ENCODE results near the gene ROBO1. TPM values are rescaled to one million over a fixed set of nuclear protein-coding genes. Genes with fewer than 3 reads are reported as not detected.

The ROBO1 gene
- total RNA-seq, 1 experiment from 2014 or later = 35.5 TPM

DNA sequence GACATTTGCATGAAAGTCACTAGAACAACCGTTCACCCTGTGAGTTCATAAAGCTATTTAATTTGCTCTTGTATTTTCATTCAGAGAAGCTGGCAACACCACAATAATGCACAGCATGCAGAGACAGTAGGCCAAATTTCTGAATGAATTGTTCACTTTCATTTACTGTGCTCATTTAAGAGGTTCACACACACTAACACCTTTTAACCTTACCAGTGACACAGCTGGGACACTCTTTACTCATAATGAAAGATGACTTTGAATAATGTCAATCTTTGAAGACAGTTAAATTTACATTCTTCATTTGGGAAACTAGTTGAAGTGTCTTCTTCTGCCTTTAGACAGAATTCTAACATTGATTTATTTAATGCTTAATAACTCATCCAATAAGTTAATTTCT is 95.7 kb downstream of the ROBO1 start:
- no peaks in the 10 kb centered on the region for H3K9me2 ChIP-seq (replicated peaks; ENCODE audit: low read length)
- POLR2A ChIA-PET (ENCODE audit: unreplicated experiment) = no interaction called here
- ATAC-seq (no peak), DNase-seq (no peak)
- no peaks in the 10 kb centered on the region for H3K27me3 ChIP-seq (ENCODE audit: low read length)
- no peak overlapping the region for H3K4me2 ChIP-seq (ENCODE audit: low read length)
- no peaks in the 10 kb centered on the region for H4K20me1 ChIP-seq (ENCODE audit: low read length)
- H3K4me3 ChIP-seq (ENCODE audit: low read length) = no peak overlapping the region
- no peak overlapping the region for H3K9ac ChIP-seq (ENCODE audit: low read length)
- no TSS peak for BruUV-seq (replicated peaks)
- intact Hi-C loops (cut with micrococcal nuclease) = no loop called here
- H3F3A ChIP-seq (ENCODE audit: low read length, unreplicated experiment) = no peaks in the 10 kb centered on the region
- H3K27ac ChIP-seq (ENCODE audit: low read length) = no peak overlapping the region
- CTCF ChIA-PET = no interaction called here
- H3K79me2 ChIP-seq (ENCODE audit: low read length) = no peaks in the 10 kb centered on the region
- no peaks in the 10 kb centered on the region for H3K9me3 ChIP-seq (ENCODE audit: low read length)
- H3K36me3 ChIP-seq (ENCODE audit: low read depth, low read length) = no peaks in the 10 kb centered on the region
- H2AFZ ChIP-seq (ENCODE audit: low read length) = no peak overlapping the region
- no peaks in the 10 kb centered on the region for H3K4me1 ChIP-seq (ENCODE audit: insufficient read depth, low read length)
- no peak for TF ChIP-seq CTCF (conservative IDR thresholded peaks at IDR 0.05; ENCODE audit: low read depth, low read length)
- TF ChIP-seq EZH2 (IDR thresholded peaks at IDR 0.05; ENCODE audit: low read length, unreplicated experiment) = no peak
- no peak for TF ChIP-seq EZH2phosphoT487 (IDR thresholded peaks at IDR 0.05; ENCODE audit: borderline replicate concordance, low read length)

DNA sequence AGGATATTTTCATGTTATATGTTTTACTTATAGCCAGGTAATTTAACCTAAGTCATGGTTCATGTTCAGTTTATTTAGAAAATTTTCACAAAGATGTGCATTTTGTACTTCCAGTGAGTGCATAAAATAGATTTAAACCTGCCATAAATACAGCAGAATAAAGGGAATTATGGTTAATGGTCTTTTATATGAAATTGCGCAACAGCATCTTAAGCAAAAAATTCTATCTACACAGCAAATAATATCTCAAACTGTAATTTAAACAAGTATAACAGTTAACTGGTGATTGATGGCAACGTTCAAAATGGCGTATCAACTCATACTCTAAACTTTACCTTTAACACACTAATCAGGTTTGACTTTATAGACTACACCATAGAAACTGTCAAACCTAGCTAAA is 97.6 kb downstream of the ROBO1 start:
- Histone ChIP-seq H3F3A (ENCODE audit: low read length, unreplicated experiment) (no peaks in the 10 kb centered on the region), H3K4me2 (ENCODE audit: low read length) (no peak overlapping the region), H3K4me1 (ENCODE audit: insufficient read depth, low read length) (no peaks in the 10 kb centered on the region), H3K79me2 (ENCODE audit: low read length) (no peaks in the 10 kb centered on the region), H3K4me3 (ENCODE audit: low read length) (no peak overlapping the region), H3K36me3 (ENCODE audit: low read depth, low read length) (no peaks in the 10 kb centered on the region), H4K20me1 (ENCODE audit: low read length) (no peaks in the 10 kb centered on the region), H2AFZ (ENCODE audit: low read length) (no peak overlapping the region), H3K9ac (ENCODE audit: low read length) (no peak overlapping the region), H3K9me3 (ENCODE audit: low read length) (no peaks in the 10 kb centered on the region), H3K9me2 (replicated peaks; ENCODE audit: low read length) (no peaks in the 10 kb centered on the region), H3K27me3 (ENCODE audit: low read length) (no peaks in the 10 kb centered on the region), H3K27ac (ENCODE audit: low read length) (no peak overlapping the region)
- ATAC-seq (no peak), DNase-seq (no peak)
- intact Hi-C loops (cut with micrococcal nuclease) = no loop called here
- no TSS peak for BruUV-seq (replicated peaks)
- ChIA-PET POLR2A (ENCODE audit: unreplicated experiment) (no interaction called here), CTCF (no interaction called here)
- no peak for TF ChIP-seq CTCF (conservative IDR thresholded peaks at IDR 0.05; ENCODE audit: low read depth, low read length)
- TF ChIP-seq EZH2phosphoT487 (IDR thresholded peaks at IDR 0.05; ENCODE audit: borderline replicate concordance, low read length) = no peak
- TF ChIP-seq EZH2 (IDR thresholded peaks at IDR 0.05; ENCODE audit: low read length, unreplicated experiment) = no peak

- ATAC-seq (no peak), DNase-seq (no peak)
- Histone ChIP-seq H3K4me2 (ENCODE audit: low read length) (no peak overlapping the region), H3K9me3 (ENCODE audit: low read length) (no peaks in the 10 kb centered on the region), H3F3A (ENCODE audit: low read length, unreplicated experiment) (no peaks in the 10 kb centered on the region), H3K27ac (ENCODE audit: low read length) (no peak overlapping the region), H3K79me2 (ENCODE audit: low read length) (no peaks in the 10 kb centered on the region), H3K4me3 (ENCODE audit: low read length) (no peak overlapping the region), H3K9ac (ENCODE audit: low read length) (no peak overlapping the region), H2AFZ (ENCODE audit: low read length) (no peak overlapping the region), H3K36me3 (ENCODE audit: low read depth, low read length) (no peaks in the 10 kb centered on the region), H3K9me2 (replicated peaks; ENCODE audit: low read length) (no peaks in the 10 kb centered on the region), H3K27me3 (ENCODE audit: low read length) (no peaks in the 10 kb centered on the region), H4K20me1 (ENCODE audit: low read length) (no peaks in the 10 kb centered on the region), H3K4me1 (ENCODE audit: insufficient read depth, low read length) (no peaks in the 10 kb centered on the region)
- BruUV-seq (replicated peaks) = no TSS peak
- no peak for TF ChIP-seq EZH2phosphoT487 (IDR thresholded peaks at IDR 0.05; ENCODE audit: borderline replicate concordance, low read length)
- TF ChIP-seq EZH2 (IDR thresholded peaks at IDR 0.05; ENCODE audit: low read length, unreplicated experiment) = no peak
- no peak for TF ChIP-seq CTCF (conservative IDR thresholded peaks at IDR 0.05; ENCODE audit: low read depth, low read length)
- intact Hi-C loops (cut with micrococcal nuclease) = no loop called here
- ChIA-PET CTCF (no interaction called here), POLR2A (ENCODE audit: unreplicated experiment) (no interaction called here)
These were observed 103.3 kb downstream of the ROBO1 start for GRCh38 chr3:79664455-79664854.

All from PC-3 (cell line).